Endothelial cell of umbilical vein (primary cell): ENCODE data around the gene FOXO1. TPM values are rescaled to one million over a fixed set of nuclear protein-coding genes. Genes with fewer than 3 reads are reported as not detected.
A peak's percentile ranks its signal among the peaks of the same experiment; 100 is the strongest.

Experiments used
- BruUV-seq: library from RNA; stranded (reverse); fragments of 400-500 nt; replicated peaks from 2 replicates; lab custom pipeline; 2021; lab: Mats Ljungman, UMichigan
- CTCF ChIA-PET: fragments of 300-600, 350-600 bp; sonication (Branson Sonifier 250); formaldehyde crosslinking; loops from one replicate; lab custom pipeline; 2021; ENCODE audit warnings: antibody characterized with exemption, inconsistent platforms; lab: Charles Lee
- POLR2A ChIA-PET: fragments of 300-600, 350-600 bp; sonication (Branson Sonifier 250); formaldehyde crosslinking; loops from one replicate; lab custom pipeline; 2021; ENCODE audit warnings: antibody characterized with exemption, inconsistent platforms; lab: Charles Lee
- DNase-seq: peaks from one replicate; pipeline ENCODE4 v3.0.0-alpha.2; 2011; ENCODE audit warnings: low read depth, low spot score
- FAIRE-seq: peaks from 2 replicates; lab custom pipeline; 2011; peaks lifted over from hg19 to GRCh38; lab: Jason Lieb, UNC
- H2AFZ ChIP-seq: 2 replicates; pipeline ENCODE4 v1.6.0; 2012; ENCODE audit warnings: low read depth, low read length, control low read depth, inconsistent platforms
- H3K27ac ChIP-seq: 2 replicates; pipeline ENCODE4 v1.5.1; 2011; ENCODE audit warnings: low read depth, mild to moderate bottlenecking, control low read depth, low read length, moderate library complexity; ENCODE audit not compliant: insufficient read depth
- H3K27me3 ChIP-seq, 2 experiments: 2 replicates each; pipeline versions ENCODE4 v1.6.0 to v1.6.1; 2011; ENCODE audit warnings: low read length in 2 of 2, mixed read lengths in 1 of 2; ENCODE audit not compliant: control insufficient read depth in 2 of 2, insufficient read depth in 2 of 2
- H3K36me3 ChIP-seq, 2 experiments: 2 replicates in 1 of 2; 3 replicates in 1 of 2; pipeline ENCODE4 v1.5.1; 2011; ENCODE audit warnings: low read length in 2 of 2, mild to moderate bottlenecking in 1 of 2, moderate library complexity in 1 of 2; ENCODE audit not compliant: control insufficient read depth in 2 of 2, insufficient read depth in 2 of 2; ENCODE audit errors: extremely low read depth in 1 of 2
- H3K4me1 ChIP-seq: 3 replicates; pipeline ENCODE4 v1.5.1; 2011; ENCODE audit warnings: mild to moderate bottlenecking, low read length; ENCODE audit not compliant: control insufficient read depth, insufficient read depth; ENCODE audit errors: extremely low read depth
- H3K4me2 ChIP-seq: 2 replicates; pipeline ENCODE4 v1.6.1; 2011; ENCODE audit warnings: low read length, control low read depth, mixed read lengths; ENCODE audit not compliant: insufficient read depth
- H3K4me3 ChIP-seq, 3 experiments: fragments of 200-600 bp in 1 of 3; sonication (generic), shearing (Covaris generic) in 1 of 3; replicated peaks in 1 of 3; 2 replicates each; pipeline ENCODE4 v1.5.1; 2011 to 2016; ENCODE audit warnings: control low read depth in 3 of 3, low read length in 3 of 3, mild to moderate bottlenecking in 2 of 3, inconsistent platforms in 1 of 3, low read depth in 1 of 3, moderate library complexity in 1 of 3; ENCODE audit not compliant: insufficient read depth in 1 of 3
- H3K79me2 ChIP-seq: 2 replicates; pipeline ENCODE4 v1.6.0; 2012; ENCODE audit warnings: low read length, inconsistent platforms; ENCODE audit not compliant: control insufficient read depth, insufficient read depth
- H3K9ac ChIP-seq: replicated peaks from 2 replicates; pipeline ENCODE3; 2011; ENCODE audit warnings: low read length, control low read depth; ENCODE audit not compliant: insufficient read depth; ENCODE audit errors: extremely low read depth
- H3K9me1 ChIP-seq: replicated peaks from 3 replicates; pipeline ENCODE4 v1.6.0; 2011; ENCODE audit warnings: mild to moderate bottlenecking, low read length; ENCODE audit not compliant: control insufficient read depth, insufficient read depth; ENCODE audit errors: extremely low read depth
- H3K9me3 ChIP-seq: replicated peaks from 2 replicates; pipeline ENCODE4 v1.5.1; 2012; ENCODE audit warnings: low read length, inconsistent platforms; ENCODE audit not compliant: control insufficient read depth, insufficient read depth
- H4K20me1 ChIP-seq: replicated peaks from 2 replicates; pipeline ENCODE3; 2011; ENCODE audit warnings: mild to moderate bottlenecking, low read length; ENCODE audit not compliant: control insufficient read depth, insufficient read depth; ENCODE audit errors: extremely low read depth
- CTCF ChIP-seq, 2 donors: IDR thresholded peaks; 1 replicate in 1 of 2; 2 replicates in 1 of 2; pipeline ENCODE4 v1.5.1; 2011; ENCODE audit warnings: low read length in 2 of 2, mild to moderate bottlenecking in 2 of 2, moderate library complexity in 2 of 2, control low read depth in 1 of 2, inconsistent platforms in 1 of 2, low read depth in 1 of 2; ENCODE audit not compliant: insufficient read depth in 1 of 2; ENCODE audit errors: extremely low read depth in 1 of 2
- EZH2 ChIP-seq: IDR thresholded peaks from 2 replicates; pipeline ENCODE4 v1.6.1; 2012; ENCODE audit warnings: borderline replicate concordance, low read depth, mild to moderate bottlenecking, moderate library complexity, low read length, inconsistent platforms; ENCODE audit not compliant: severe bottlenecking
- FOS ChIP-seq: IDR thresholded peaks from 2 replicates; pipeline ENCODE4 v1.6.1; 2011; ENCODE audit warnings: mild to moderate bottlenecking, low read length, moderate library complexity, borderline replicate concordance; ENCODE audit not compliant: insufficient read depth
- GATA2 ChIP-seq: IDR thresholded peaks from 2 replicates; pipeline ENCODE4 v1.7.0; 2011; ENCODE audit warnings: low read depth, mild to moderate bottlenecking, moderate library complexity, mixed read lengths, low read length; ENCODE audit not compliant: insufficient read length, insufficient read depth
- JUN ChIP-seq: IDR thresholded peaks from 2 replicates; pipeline ENCODE4 v1.6.1; 2011; ENCODE audit warnings: borderline replicate concordance, low read depth; ENCODE audit not compliant: insufficient read length, insufficient read depth
- MYC ChIP-seq: IDR thresholded peaks from one replicate; pipeline ENCODE4 v1.6.1; 2011; ENCODE audit warnings: mild to moderate bottlenecking, low read depth, low read length
- POLR2A ChIP-seq: IDR thresholded peaks from 2 replicates; pipeline ENCODE4 v1.6.1; 2012; ENCODE audit warnings: low read depth, mild to moderate bottlenecking, control low read depth, low read length
- POLR2AphosphoS5 ChIP-seq: IDR thresholded peaks from 2 replicates; pipeline ENCODE4 v1.6.1; 2012; ENCODE audit warnings: low read depth, mild to moderate bottlenecking, control low read depth, low read length, moderate library complexity; ENCODE audit not compliant: insufficient read depth
- dilution Hi-C: fragments of 300-500 bp; cut with MboI; formaldehyde crosslinking; loops from one replicate; pipeline ENCODE4 v1.15.0; 2019; ENCODE audit warnings: low sequenced_read_pairs; ENCODE audit not compliant: extremely low pct_ligation_motif_present
- intact Hi-C: fragments of 100-400 bp; cut with micrococcal nuclease; formaldehyde crosslinking; loops from one replicate; pipeline ENCODE4 v1.10.0; 2022
- polyA plus RNA-seq, 4 experiments: library from polyadenylated mRNA; depleted of rRNA in 3 of 4; stranded (reverse) in 3 of 4; unstranded in 1 of 4; fragments of >200 nt; gene quantifications; 2 replicates each; pipeline versions ENCODE4 v1.2.1 to v1.2.3, GENCODE V29; 2011 to 2012; ENCODE audit warnings: missing spikeins in 1 of 4
- total RNA-seq: library from RNA; stranded (reverse); gene quantifications from 2 replicates; pipeline ENCODE4 v1.2.3, GENCODE V29; 2021
- TF ChIP-seq, protein P1 (sequence below): IDR thresholded peaks from 2 replicates; pipeline ENCODE4 v1.6.1; 2011; ENCODE audit not compliant: insufficient read depth, insufficient read length

The FOXO1 gene
- total and polyA plus RNA-seq, 2 donors (not counting 3 experiments of a cell fraction or from before 2014, with no cell fraction given): 44.7 to 48.5 TPM

- Histone ChIP-seq H3K9me1 (no peaks in the 10 kb centered on the region), H3K27ac (no peak overlapping the region), H3K27me3 (no peaks in the 10 kb centered on the region), H3K4me1 (peaks cover 18% of the 10 kb centered on the region), H3K79me2 (peaks cover 89% of the 10 kb centered on the region), H3K9ac (peak overlapping the region; percentile 75), H3K36me3 (no peaks in the 10 kb centered on the region), H3K4me2 (peak overlapping the region; percentile 97), H4K20me1 (peaks cover 3% of the 10 kb centered on the region), H3K4me3 (peak overlapping the region in 2 of 3 experiments; percentile 86 to 94), H3K9me3 (no peaks in the 10 kb centered on the region), H2AFZ (no peak overlapping the region)
- TF ChIP-seq POLR2A (no peak), JUN (no peak), CTCF (IDR thresholded peaks at IDR 0.05; ENCODE audit: extremely low read depth in 1 of 2, insufficient read depth in 1 of 2, low read depth in 1 of 2, low read length in 2 of 2) (no peak), FOS (no peak), GATA2 (no peak), MYC (no peak), POLR2AphosphoS5 (no peak), EZH2 (no peak)
- TF ChIP-seq, protein P1, sequence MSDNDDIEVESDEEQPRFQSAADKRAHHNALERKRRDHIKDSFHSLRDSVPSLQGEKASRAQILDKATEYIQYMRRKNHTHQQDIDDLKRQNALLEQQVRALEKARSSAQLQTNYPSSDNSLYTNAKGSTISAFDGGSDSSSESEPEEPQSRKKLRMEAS: no peak
- CTCF ChIA-PET: interaction anchor here (1.3 kb wide), 1 partner anchor 27 kb away, joined by 3 read pairs; no protein-coding TSS in a partner anchor
- intact Hi-C loops (no loop called here), dilution Hi-C loops (no loop called here)
- BruUV-seq: no TSS peak
- DNase-seq (no peak), FAIRE-seq (no peak)
- POLR2A ChIA-PET: no interaction called here
Measured at GRCh38 chr13:40661875-40662665, 4.4 kb downstream of the FOXO1 start.
